HepG2 (cell line): ENCODE measurements around the gene PAPPA2. TPM values are rescaled to one million over a fixed set of nuclear protein-coding genes. Genes with fewer than 3 reads are reported as not detected.

Source experiments
- ATAC-seq: fragments of 200-7000 bp; cut with Tn5 transposase; 3 replicates; pipeline ENCODE4 v1.9.1; 2020; ENCODE audit warnings: mild to moderate bottlenecking, moderate library complexity
- BruUV-seq: library from RNA; stranded (reverse); fragments of 400-500 nt; replicated peaks from 2 replicates; lab custom pipeline; 2021; lab: Mats Ljungman, UMichigan
- CTCF ChIA-PET: fragments of 300-600 bp; formaldehyde crosslinking; extraction: SDS; loops from one replicate; lab custom pipeline; 2021; ENCODE audit warnings: low total read pairs, inconsistent platforms, low intra/inter-chr PET ratio; lab: Yijun Ruan, JAX
- POLR2A ChIA-PET: fragments of 350-600 bp; sonication (Branson Sonifier 250); formaldehyde crosslinking; loops from one replicate; lab custom pipeline; 2020; ENCODE audit warnings: antibody characterized with exemption, inconsistent platforms; lab: Yijun Ruan, JAX
- DNase-seq: peaks from one replicate; pipeline ENCODE4 v3.0.0-alpha.2; 2015; ENCODE audit warnings: low spot score
- FAIRE-seq: peaks from 3 replicates; lab custom pipeline; 2011; peaks lifted over from hg19 to GRCh38; lab: Jason Lieb, UNC
- H2AFZ ChIP-seq: one replicate; pipeline ENCODE4 v1.6.1; 2011; ENCODE audit warnings: low read length, inconsistent platforms
- H3K27ac ChIP-seq: fragments of 300-600 bp; 3 replicates; pipeline ENCODE4 v1.8.0; 2011; ENCODE audit warnings: mixed run types, mild to moderate bottlenecking, mixed read lengths, low read length, inconsistent platforms; ENCODE audit not compliant: insufficient read depth; ENCODE audit errors: extremely low read length
- H3K27me3 ChIP-seq, 2 experiments: fragments of 200-600 bp in 1 of 2; 2 replicates in 1 of 2; 3 replicates in 1 of 2; pipeline versions ENCODE4 v1.6.0 to v1.8.0; 2011; ENCODE audit warnings: low read length in 2 of 2, mild to moderate bottlenecking in 2 of 2, moderate library complexity in 2 of 2, inconsistent platforms in 1 of 2; ENCODE audit not compliant: insufficient read depth in 2 of 2, control insufficient read depth in 1 of 2
- H3K36me3 ChIP-seq, 2 experiments: fragments of 200-600 bp in 1 of 2; replicated peaks in 1 of 2; 2 replicates in 1 of 2; 3 replicates in 1 of 2; pipeline versions ENCODE4 v1.5.1 to v1.8.0; 2011; ENCODE audit warnings: low read length in 2 of 2, inconsistent platforms in 1 of 2; ENCODE audit not compliant: insufficient read depth in 2 of 2, control insufficient read depth in 1 of 2
- H3K4me1 ChIP-seq: 2 replicates; pipeline ENCODE4 v1.5.1; 2012; ENCODE audit warnings: low read length, inconsistent platforms; ENCODE audit not compliant: insufficient read depth
- H3K4me2 ChIP-seq: 2 replicates; pipeline ENCODE4 v1.6.0; 2011; ENCODE audit warnings: low read depth, low read length, inconsistent platforms
- H3K4me3 ChIP-seq, 3 experiments: fragments of 200-600 bp in 1 of 3; sonication (generic), shearing (Covaris generic) in 1 of 3; replicated peaks in 1 of 3; 2 replicates each; pipeline ENCODE4 v1.5.1; 2011 to 2016; ENCODE audit warnings: low read length in 3 of 3, inconsistent platforms in 2 of 3, low read depth in 2 of 3, mild to moderate bottlenecking in 2 of 3, control low read depth in 1 of 3, mixed read lengths in 1 of 3; ENCODE audit not compliant: insufficient read depth in 1 of 3
- H3K79me2 ChIP-seq: one replicate; pipeline ENCODE4 v1.6.1; 2011; ENCODE audit warnings: low read length, inconsistent platforms; ENCODE audit not compliant: insufficient read depth
- H3K9ac ChIP-seq: 2 replicates; pipeline ENCODE4 v1.6.0; 2011; ENCODE audit warnings: mild to moderate bottlenecking, low read depth, low read length, inconsistent platforms; ENCODE audit not compliant: insufficient read depth
- H3K9me3 ChIP-seq: 2 replicates; pipeline ENCODE4 v1.5.1; 2012; ENCODE audit warnings: mild to moderate bottlenecking, low read length
- H4K20me1 ChIP-seq: 2 replicates; pipeline ENCODE4 v1.6.0; 2011; ENCODE audit warnings: inconsistent platforms, mild to moderate bottlenecking, low read length, moderate library complexity; ENCODE audit not compliant: insufficient read depth
- ATAD3A ChIP-seq: sonication (generic); formaldehyde crosslinking; IDR thresholded peaks from 2 replicates; pipeline ENCODE4 v1.4.0; 2020; ENCODE audit warnings: missing genetic modification reagents
- ETS1 ChIP-seq: sonication (generic); formaldehyde crosslinking; IDR thresholded peaks from 2 replicates; pipeline ENCODE4 v1.4.0; 2020; ENCODE audit warnings: missing genetic modification reagents
- NRL ChIP-seq: sonication (generic); formaldehyde crosslinking; IDR thresholded peaks from 2 replicates; pipeline ENCODE4 v1.5.0; 2020; ENCODE audit warnings: missing genetic modification reagents, mild to moderate bottlenecking, moderate library complexity, borderline replicate concordance
- PLRG1 ChIP-seq: fragments of 450-650 bp; conservative IDR thresholded peaks from 2 replicates; pipeline ENCODE4 v1.6.1; 2016
- SNAI1 ChIP-seq: sonication (generic); formaldehyde crosslinking; IDR thresholded peaks from 2 replicates; pipeline ENCODE4 v1.5.0; 2020; ENCODE audit warnings: mild to moderate bottlenecking, missing genetic modification reagents, borderline replicate concordance
- SOX6 ChIP-seq, 2 experiments: fragments of 450-650 bp in 1 of 2; sonication (generic) in 1 of 2; formaldehyde crosslinking in 1 of 2; IDR thresholded peaks; 2 replicates each; pipeline versions ENCODE4 v1.4.0 to v1.6.1; 2017 to 2020; ENCODE audit warnings: antibody characterized with exemption in 1 of 2, mild to moderate bottlenecking in 1 of 2, missing genetic modification reagents in 1 of 2
- SSRP1 ChIP-seq: IDR thresholded peaks from 2 replicates; pipeline ENCODE4 v1.6.1; 2016; ENCODE audit warnings: control low read depth
- STAG1 ChIP-seq: sonication (generic); formaldehyde crosslinking; IDR thresholded peaks from 2 replicates; pipeline ENCODE4 v1.4.0; 2020; ENCODE audit warnings: missing genetic modification reagents
- ZNF337 ChIP-seq: sonication (generic); formaldehyde crosslinking; IDR thresholded peaks from 2 replicates; pipeline ENCODE4 v1.5.1; 2020; ENCODE audit warnings: missing genetic modification reagents, low read depth, mild to moderate bottlenecking, borderline replicate concordance
- ZNF572 ChIP-seq: sonication (generic); formaldehyde crosslinking; IDR thresholded peaks from 2 replicates; pipeline ENCODE4 v1.5.1; 2020; ENCODE audit warnings: mild to moderate bottlenecking, missing genetic modification reagents
- ZNF709 ChIP-seq: sonication (generic); formaldehyde crosslinking; IDR thresholded peaks from 2 replicates; pipeline ENCODE4 v1.5.0; 2020; ENCODE audit warnings: mild to moderate bottlenecking, missing genetic modification reagents
- ZSCAN21 ChIP-seq: sonication (generic); formaldehyde crosslinking; IDR thresholded peaks from 2 replicates; pipeline ENCODE4 v1.8.0; 2022; ENCODE audit warnings: mild to moderate bottlenecking, missing genetic modification reagents, moderate library complexity, borderline replicate concordance
- ZSCAN25 ChIP-seq: sonication (generic); formaldehyde crosslinking; IDR thresholded peaks from 2 replicates; pipeline ENCODE4 v1.8.0; 2022; ENCODE audit warnings: mild to moderate bottlenecking, missing genetic modification reagents
- WGBS: methylation state at CpG from one replicate; pipeline ENCODE4 v1.1.6; 2017; ENCODE audit warnings: low lambda C conversion rate; 5-methylcytosine and 5-hydroxymethylcytosine counted together
- in situ Hi-C: cut with HindIII; loops from 2 replicates; pipeline ENCODE4 v1.10.0; 2017; ENCODE audit warnings: low pct_unique_long_range_greater_than_20kb; ENCODE audit not compliant: extremely low pct_ligation_motif_present
- intact Hi-C: fragments of 100-400 bp; cut with micrococcal nuclease; formaldehyde crosslinking; loops from one replicate; pipeline ENCODE4 v1.10.0; 2022; ENCODE audit not compliant: unreplicated experiment
- polyA plus RNA-seq, 8 experiments: library from polyadenylated mRNA; depleted of rRNA in 3 of 8; stranded (reverse) in 7 of 8; unstranded in 1 of 8; fragments of >200 nt; fragmentation: Illumina TruSeq in 4 of 8; extraction: Trizol in 4 of 8; gene quantifications; 2 replicates each; pipeline versions ENCODE4 v1.2.1 to v1.2.3, GENCODE V29; 2011 to 2016; ENCODE audit warnings: low read depth in 4 of 8, missing spikeins in 1 of 8, mixed read lengths in 1 of 8; ENCODE audit not compliant: insufficient read depth in 1 of 8
- total RNA-seq, 5 experiments: library from RNA; depleted of rRNA; stranded (reverse); fragments of >200 nt; fragmentation: Illumina TruSeq; extraction: Trizol; gene quantifications; 2 replicates each; pipeline ENCODE4 v1.2.3, GENCODE V29; 2016; ENCODE audit warnings: low read depth in 1 of 5
- TF ChIP-seq, protein P1 (sequence below): sonication (generic); formaldehyde crosslinking; IDR thresholded peaks from 2 replicates; pipeline ENCODE4 v1.5.0; 2020; ENCODE audit warnings: mild to moderate bottlenecking, missing genetic modification reagents, moderate library complexity
- TF ChIP-seq, protein P2 (sequence below): fragments of 450-650 bp; IDR thresholded peaks from 2 replicates; pipeline ENCODE4 v1.6.1; 2017; ENCODE audit warnings: mild to moderate bottlenecking

Gene PAPPA2
- total and polyA plus RNA-seq, 2 of the 13 experiments (the other 11 are each of a cell fraction or from before 2014, with no cell fraction given), result 0.01 TPM; not detected in 1

DNA sequence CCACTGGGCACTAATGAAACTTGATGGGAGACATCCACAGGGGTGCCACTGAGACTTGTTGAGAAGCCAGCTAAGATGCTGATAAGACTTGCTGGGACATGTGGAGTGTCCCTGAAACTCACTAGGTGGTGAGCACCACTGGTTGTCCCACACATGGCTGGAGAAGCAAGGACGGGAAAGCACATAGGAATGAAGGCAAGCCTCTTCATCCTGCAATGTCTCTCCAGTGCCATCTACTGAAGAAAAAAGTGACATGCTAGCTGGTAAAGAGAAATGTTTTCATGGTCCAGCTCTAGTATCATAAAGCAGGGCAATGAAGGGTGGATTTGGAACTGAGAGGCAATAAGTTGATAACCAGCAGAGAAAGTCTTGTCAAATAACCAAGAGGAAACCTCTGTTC lies 283.0 kb downstream of the PAPPA2 start:
- H3K79me2 ChIP-seq, result no peaks in the 10 kb centered on the region
- no peak overlapping the region for H2AFZ ChIP-seq
- no peak overlapping the region for H3K27ac ChIP-seq
- ChIA-PET POLR2A (no interaction called here), CTCF (no interaction called here)
- TF ChIP-seq, protein P1, sequence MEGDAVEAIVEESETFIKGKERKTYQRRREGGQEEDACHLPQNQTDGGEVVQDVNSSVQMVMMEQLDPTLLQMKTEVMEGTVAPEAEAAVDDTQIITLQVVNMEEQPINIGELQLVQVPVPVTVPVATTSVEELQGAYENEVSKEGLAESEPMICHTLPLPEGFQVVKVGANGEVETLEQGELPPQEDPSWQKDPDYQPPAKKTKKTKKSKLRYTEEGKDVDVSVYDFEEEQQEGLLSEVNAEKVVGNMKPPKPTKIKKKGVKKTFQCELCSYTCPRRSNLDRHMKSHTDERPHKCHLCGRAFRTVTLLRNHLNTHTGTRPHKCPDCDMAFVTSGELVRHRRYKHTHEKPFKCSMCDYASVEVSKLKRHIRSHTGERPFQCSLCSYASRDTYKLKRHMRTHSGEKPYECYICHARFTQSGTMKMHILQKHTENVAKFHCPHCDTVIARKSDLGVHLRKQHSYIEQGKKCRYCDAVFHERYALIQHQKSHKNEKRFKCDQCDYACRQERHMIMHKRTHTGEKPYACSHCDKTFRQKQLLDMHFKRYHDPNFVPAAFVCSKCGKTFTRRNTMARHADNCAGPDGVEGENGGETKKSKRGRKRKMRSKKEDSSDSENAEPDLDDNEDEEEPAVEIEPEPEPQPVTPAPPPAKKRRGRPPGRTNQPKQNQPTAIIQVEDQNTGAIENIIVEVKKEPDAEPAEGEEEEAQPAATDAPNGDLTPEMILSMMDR (CRISPR knock-in tag), result peak; percentile 41
- TF ChIP-seq ZNF572 (CRISPR knock-in tag) (no peak), ZSCAN25 (CRISPR knock-in tag) (no peak), ZNF709 (CRISPR knock-in tag) (no peak), NRL (CRISPR knock-in tag) (no peak), SNAI1 (CRISPR knock-in tag) (no peak), SSRP1 (CRISPR knock-in tag) (no peak), STAG1 (peak; percentile 44)
- in situ Hi-C loops, result no loop called here
- no peak overlapping the region for H3K4me3 ChIP-seq
- H3K4me1 ChIP-seq, result no peaks in the 10 kb centered on the region
- FAIRE-seq, result no peak
- H3K36me3 ChIP-seq, result no peaks in the 10 kb centered on the region
- no peak overlapping the region for H3K4me2 ChIP-seq
- H4K20me1 ChIP-seq, result no peaks in the 10 kb centered on the region
- ATAC-seq, result peak; percentile 45; the same call in 1 of the 3 replicates
- WGBS, result 0% methylated on average over 1 of the region's 1 CpG
- no peaks in the 10 kb centered on the region for H3K9me3 ChIP-seq
- no peak overlapping the region for H3K9ac ChIP-seq
- BruUV-seq, result no TSS peak
- intact Hi-C loops, result no loop called here
- DNase-seq, result peak; percentile 4
- no peaks in the 10 kb centered on the region for H3K27me3 ChIP-seq

GRCh38 chr1:176752505-176752904 lies 289.5 kb downstream of the PAPPA2 start:
- POLR2A ChIA-PET, result no interaction called here
- no peaks in the 10 kb centered on the region for H4K20me1 ChIP-seq
- intact Hi-C loops, result no loop called here
- no peak overlapping the region for H3K4me2 ChIP-seq
- H3K4me1 ChIP-seq, result no peaks in the 10 kb centered on the region
- no peak for ATAC-seq
- no peaks in the 10 kb centered on the region for H3K27me3 ChIP-seq
- H3K4me3 ChIP-seq, result no peak overlapping the region
- in situ Hi-C loops, result no loop called here
- H3K79me2 ChIP-seq, result no peaks in the 10 kb centered on the region
- CTCF ChIA-PET, result no interaction called here
- H3K9me3 ChIP-seq, result no peaks in the 10 kb centered on the region
- no TSS peak for BruUV-seq
- H3K27ac ChIP-seq, result no peak overlapping the region
- no peaks in the 10 kb centered on the region for H3K36me3 ChIP-seq
- WGBS, result 0% methylated on average over 2 of the region's 2 CpGs
- no peak overlapping the region for H2AFZ ChIP-seq
- DNase-seq, result no peak
- FAIRE-seq, result no peak
- no peak overlapping the region for H3K9ac ChIP-seq
- TF ChIP-seq SOX6 (IDR thresholded peaks at IDR 0.05) (no peak), SOX6 (CRISPR knock-in tag; IDR thresholded peaks at IDR 0.05) (no peak), ETS1 (no peak), ZNF337 (CRISPR knock-in tag) (no peak), ATAD3A (CRISPR knock-in tag) (no peak), ZSCAN21 (CRISPR knock-in tag) (no peak), PLRG1 (no peak)
- TF ChIP-seq, protein P2, sequence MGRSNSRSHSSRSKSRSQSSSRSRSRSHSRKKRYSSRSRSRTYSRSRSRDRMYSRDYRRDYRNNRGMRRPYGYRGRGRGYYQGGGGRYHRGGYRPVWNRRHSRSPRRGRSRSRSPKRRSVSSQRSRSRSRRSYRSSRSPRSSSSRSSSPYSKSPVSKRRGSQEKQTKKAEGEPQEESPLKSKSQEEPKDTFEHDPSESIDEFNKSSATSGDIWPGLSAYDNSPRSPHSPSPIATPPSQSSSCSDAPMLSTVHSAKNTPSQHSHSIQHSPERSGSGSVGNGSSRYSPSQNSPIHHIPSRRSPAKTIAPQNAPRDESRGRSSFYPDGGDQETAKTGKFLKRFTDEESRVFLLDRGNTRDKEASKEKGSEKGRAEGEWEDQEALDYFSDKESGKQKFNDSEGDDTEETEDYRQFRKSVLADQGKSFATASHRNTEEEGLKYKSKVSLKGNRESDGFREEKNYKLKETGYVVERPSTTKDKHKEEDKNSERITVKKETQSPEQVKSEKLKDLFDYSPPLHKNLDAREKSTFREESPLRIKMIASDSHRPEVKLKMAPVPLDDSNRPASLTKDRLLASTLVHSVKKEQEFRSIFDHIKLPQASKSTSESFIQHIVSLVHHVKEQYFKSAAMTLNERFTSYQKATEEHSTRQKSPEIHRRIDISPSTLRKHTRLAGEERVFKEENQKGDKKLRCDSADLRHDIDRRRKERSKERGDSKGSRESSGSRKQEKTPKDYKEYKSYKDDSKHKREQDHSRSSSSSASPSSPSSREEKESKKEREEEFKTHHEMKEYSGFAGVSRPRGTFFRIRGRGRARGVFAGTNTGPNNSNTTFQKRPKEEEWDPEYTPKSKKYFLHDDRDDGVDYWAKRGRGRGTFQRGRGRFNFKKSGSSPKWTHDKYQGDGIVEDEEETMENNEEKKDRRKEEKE, result no peak
